ENCODE data around the gene TPM1. TPM values are rescaled to one million over a fixed set of nuclear protein-coding genes. Genes with fewer than 3 reads are reported as not detected.

The TPM1 gene
- total RNA-seq, 2 experiments from 2014 or later: 10.5 to 10.7 TPM

GRCh38 chr15:63067306-63067705 lies 24.8 kb downstream of the TPM1 start:
- no peak overlapping the region for H3K27ac Mint-ChIP-seq
- H3K4me3 Mint-ChIP-seq: no peak overlapping the region
- DNase-seq: no peak
- no peaks in the 10 kb centered on the region for H3K27me3 Mint-ChIP-seq (ENCODE audit: low read depth)
- CTCF ChIA-PET: interaction anchor here (1.1 to 1.6 kb wide), 2 partner anchors 20 to 22 kb away, joined by 3 to 5 read pairs; no protein-coding TSS in a partner anchor
- H3K9me3 Mint-ChIP-seq: no peaks in the 10 kb centered on the region
- intact Hi-C loops (cut with micrococcal nuclease): no loop called here
- H3K4me1 Mint-ChIP-seq (ENCODE audit: low read depth): no peaks in the 10 kb centered on the region
- peaks cover 8% of the 10 kb centered on the region for H3K36me3 Mint-ChIP-seq (ENCODE audit: low read depth)

GRCh38 chr15:63067976-63068743 lies 25.6 kb downstream of the TPM1 start:
- CTCF ChIA-PET: interaction anchor here (0.6 to 1.6 kb wide), 3 partner anchors 20 to 370 kb away, joined by 3 to 5 read pairs (median 3); no protein-coding TSS in a partner anchor
- Mint-ChIP-seq H3K27ac (no peak overlapping the region), H3K36me3 (ENCODE audit: low read depth) (peaks cover 7% of the 10 kb centered on the region), H3K4me1 (ENCODE audit: low read depth) (no peaks in the 10 kb centered on the region), H3K27me3 (ENCODE audit: low read depth) (no peaks in the 10 kb centered on the region), H3K4me3 (no peak overlapping the region), H3K9me3 (no peaks in the 10 kb centered on the region)
- no peak for DNase-seq
- intact Hi-C loops (cut with micrococcal nuclease): no loop called here

GRCh38 chr15:63069616-63070090 lies 27.1 kb downstream of the TPM1 start:
- CTCF ChIA-PET: no interaction called here

GRCh38 chr15:63070681-63071129 lies 28.2 kb downstream of the TPM1 start:
- intact Hi-C loops (cut with micrococcal nuclease): no loop called here
- H3K27ac Mint-ChIP-seq: no peak overlapping the region
- H3K9me3 Mint-ChIP-seq: no peaks in the 10 kb centered on the region
- no peaks in the 10 kb centered on the region for H3K27me3 Mint-ChIP-seq (ENCODE audit: low read depth)
- CTCF ChIA-PET: no interaction called here
- no peak for DNase-seq
- H3K36me3 Mint-ChIP-seq (ENCODE audit: low read depth): peaks cover 3% of the 10 kb centered on the region
- H3K4me3 Mint-ChIP-seq: no peak overlapping the region
- H3K4me1 Mint-ChIP-seq (ENCODE audit: low read depth): no peaks in the 10 kb centered on the region

More at GRCh38 chr15:63069616-63070090, 27.1 kb downstream of the TPM1 start:
- no peak for DNase-seq
- H3K36me3 Mint-ChIP-seq (ENCODE audit: low read depth): peaks cover 4% of the 10 kb centered on the region
- no peaks in the 10 kb centered on the region for H3K9me3 Mint-ChIP-seq
- H3K27me3 Mint-ChIP-seq (ENCODE audit: low read depth): no peaks in the 10 kb centered on the region
- intact Hi-C loops (cut with micrococcal nuclease): no loop called here
- no peak overlapping the region for H3K27ac Mint-ChIP-seq
- no peaks in the 10 kb centered on the region for H3K4me1 Mint-ChIP-seq (ENCODE audit: low read depth)
- H3K4me3 Mint-ChIP-seq: no peak overlapping the region

GRCh38 chr15:63071288-63071909 lies 28.9 kb downstream of the TPM1 start:
- intact Hi-C loops (cut with micrococcal nuclease): no loop called here
- H3K4me3 Mint-ChIP-seq: no peak overlapping the region
- no peak overlapping the region for H3K27ac Mint-ChIP-seq
- DNase-seq: no peak
- no peaks in the 10 kb centered on the region for H3K9me3 Mint-ChIP-seq
- H3K4me1 Mint-ChIP-seq (ENCODE audit: low read depth): no peaks in the 10 kb centered on the region
- CTCF ChIA-PET: no interaction called here
- no peaks in the 10 kb centered on the region for H3K36me3 Mint-ChIP-seq (ENCODE audit: low read depth)
- no peaks in the 10 kb centered on the region for H3K27me3 Mint-ChIP-seq (ENCODE audit: low read depth)

GRCh38 chr15:63072023-63072650 lies 29.6 kb downstream of the TPM1 start:
- CTCF ChIA-PET: no interaction called here
- intact Hi-C loops (cut with micrococcal nuclease): no loop called here
- H3K4me3 Mint-ChIP-seq: no peak overlapping the region
- H3K27me3 Mint-ChIP-seq (ENCODE audit: low read depth): no peaks in the 10 kb centered on the region
- no peaks in the 10 kb centered on the region for H3K9me3 Mint-ChIP-seq
- H3K27ac Mint-ChIP-seq: no peak overlapping the region
- H3K4me1 Mint-ChIP-seq (ENCODE audit: low read depth): no peaks in the 10 kb centered on the region
- no peak for DNase-seq
- H3K36me3 Mint-ChIP-seq (ENCODE audit: low read depth): no peaks in the 10 kb centered on the region

GRCh38 chr15:63072809-63073277 lies 30.3 kb downstream of the TPM1 start:
- no peak overlapping the region for H3K4me3 Mint-ChIP-seq
- CTCF ChIA-PET: interaction anchor here (0.6 kb wide), 1 partner anchor 207 kb away, joined by 3 read pairs; no protein-coding TSS in a partner anchor
- no peak for DNase-seq
- no peaks in the 10 kb centered on the region for H3K4me1 Mint-ChIP-seq (ENCODE audit: low read depth)
- H3K9me3 Mint-ChIP-seq: no peaks in the 10 kb centered on the region
- intact Hi-C loops (cut with micrococcal nuclease): no loop called here
- H3K36me3 Mint-ChIP-seq (ENCODE audit: low read depth): no peaks in the 10 kb centered on the region
- H3K27me3 Mint-ChIP-seq (ENCODE audit: low read depth): no peaks in the 10 kb centered on the region
- no peak overlapping the region for H3K27ac Mint-ChIP-seq

GRCh38 chr15:63073497-63074172 lies 31.1 kb downstream of the TPM1 start:
- Mint-ChIP-seq H3K27ac (no peak overlapping the region), H3K4me3 (no peak overlapping the region), H3K9me3 (no peaks in the 10 kb centered on the region), H3K27me3 (ENCODE audit: low read depth) (no peaks in the 10 kb centered on the region), H3K36me3 (ENCODE audit: low read depth) (no peaks in the 10 kb centered on the region), H3K4me1 (ENCODE audit: low read depth) (no peaks in the 10 kb centered on the region)
- CTCF ChIA-PET: no interaction called here
- no peak for DNase-seq
- intact Hi-C loops (cut with micrococcal nuclease): no loop called here

- CTCF ChIA-PET: no interaction called here
- intact Hi-C loops (cut with micrococcal nuclease): no loop called here
- no peaks in the 10 kb centered on the region for H3K36me3 Mint-ChIP-seq (ENCODE audit: low read depth)
- H3K9me3 Mint-ChIP-seq: no peaks in the 10 kb centered on the region
- DNase-seq: no peak
- no peaks in the 10 kb centered on the region for H3K4me1 Mint-ChIP-seq (ENCODE audit: low read depth)
- H3K4me3 Mint-ChIP-seq: no peak overlapping the region
- no peak overlapping the region for H3K27ac Mint-ChIP-seq
- no peaks in the 10 kb centered on the region for H3K27me3 Mint-ChIP-seq (ENCODE audit: low read depth)
Observed at GRCh38 chr15:63075015-63075983, 32.8 kb downstream of the TPM1 start.

- DNase-seq: no peak
- Mint-ChIP-seq H3K27ac (no peak overlapping the region), H3K9me3 (no peaks in the 10 kb centered on the region), H3K36me3 (ENCODE audit: low read depth) (no peaks in the 10 kb centered on the region), H3K27me3 (ENCODE audit: low read depth) (no peaks in the 10 kb centered on the region), H3K4me3 (no peak overlapping the region), H3K4me1 (ENCODE audit: low read depth) (no peaks in the 10 kb centered on the region)
- intact Hi-C loops (cut with micrococcal nuclease): no loop called here
- CTCF ChIA-PET: no interaction called here
Observed at GRCh38 chr15:63075984-63076713, 33.6 kb downstream of the TPM1 start.

GRCh38 chr15:63076714-63077046 lies 34.1 kb downstream of the TPM1 start:
- Mint-ChIP-seq H3K27ac (no peak overlapping the region), H3K27me3 (ENCODE audit: low read depth) (no peaks in the 10 kb centered on the region), H3K36me3 (ENCODE audit: low read depth) (no peaks in the 10 kb centered on the region), H3K9me3 (no peaks in the 10 kb centered on the region), H3K4me3 (no peak overlapping the region), H3K4me1 (ENCODE audit: low read depth) (no peaks in the 10 kb centered on the region)
- no peak for DNase-seq
- CTCF ChIA-PET: no interaction called here
- intact Hi-C loops (cut with micrococcal nuclease): no loop called here

Data from activated naive CD4-positive, alpha-beta T cell treated with anti-CD3 and anti-CD28 coated beads for 36 hours (primary cell).